Measurements from ENCODE around the gene TSPAN18.

TSPAN18 gene

DNA sequence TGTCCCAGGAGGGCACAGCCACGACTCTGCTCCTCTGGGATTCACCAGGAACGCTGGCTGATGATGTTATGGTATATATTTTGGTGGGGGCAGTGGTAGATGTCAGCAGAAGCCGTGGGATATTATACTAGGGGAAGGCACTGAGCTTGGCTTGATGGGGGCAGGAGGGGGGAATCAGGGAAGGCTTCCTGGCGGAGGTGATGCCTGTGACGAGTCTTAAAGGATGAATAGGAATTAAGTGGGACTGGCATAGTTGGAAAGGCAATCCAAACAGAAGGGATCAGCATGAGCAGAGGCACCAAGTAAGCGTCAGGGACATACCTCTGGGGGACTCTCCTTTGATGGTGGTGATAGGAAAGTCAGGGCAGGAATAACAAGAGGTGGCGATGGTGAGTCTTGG lies 176.3 kb downstream of the TSPAN18 start:
- DNase-seq = no peak

- no peak for DNase-seq
Measured at GRCh38 chr11:44903518-44903917, 176.8 kb downstream of the TSPAN18 start.

DNA sequence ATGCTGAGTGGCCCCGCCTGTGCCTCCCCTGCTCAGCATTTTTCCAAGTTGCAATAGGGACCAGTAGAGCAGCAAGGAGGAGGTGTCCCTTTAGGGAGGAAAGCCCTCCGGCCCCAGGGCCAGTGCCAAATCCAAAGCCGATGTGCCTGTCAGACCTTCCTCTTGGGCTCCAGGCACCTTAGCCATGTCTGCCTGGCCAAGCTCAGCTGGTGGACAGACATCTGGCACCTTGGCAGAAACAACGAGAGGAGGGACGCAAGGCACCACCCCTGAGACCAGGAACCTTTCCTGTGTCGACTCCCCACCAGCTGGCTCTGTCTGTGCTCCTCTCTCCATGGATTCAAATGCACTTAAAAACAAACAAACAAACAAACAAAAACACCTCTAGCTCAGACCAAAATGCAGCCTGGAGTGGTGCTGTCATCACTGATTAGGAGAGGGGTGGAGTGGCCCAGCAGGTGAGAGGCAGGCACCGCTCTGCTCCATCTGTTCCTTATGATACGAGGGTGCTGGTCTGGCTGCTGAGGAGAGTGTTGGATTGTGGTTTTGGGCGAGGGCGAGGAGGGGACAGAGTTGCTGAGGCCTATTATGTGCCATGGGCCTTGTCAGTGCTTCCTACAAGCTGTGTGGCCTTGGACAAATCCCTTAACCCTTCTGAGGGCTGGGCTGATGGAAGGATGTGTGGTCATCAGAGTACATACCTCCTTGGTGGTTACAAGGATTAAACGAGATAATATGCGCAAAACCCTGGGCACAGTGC lies 177.7 kb downstream of the TSPAN18 start:
- DNase-seq = peak; percentile 71

GRCh38 chr11:44905131-44905866 lies 178.5 kb downstream of the TSPAN18 start:
- DNase-seq = peak; percentile 87

DNA sequence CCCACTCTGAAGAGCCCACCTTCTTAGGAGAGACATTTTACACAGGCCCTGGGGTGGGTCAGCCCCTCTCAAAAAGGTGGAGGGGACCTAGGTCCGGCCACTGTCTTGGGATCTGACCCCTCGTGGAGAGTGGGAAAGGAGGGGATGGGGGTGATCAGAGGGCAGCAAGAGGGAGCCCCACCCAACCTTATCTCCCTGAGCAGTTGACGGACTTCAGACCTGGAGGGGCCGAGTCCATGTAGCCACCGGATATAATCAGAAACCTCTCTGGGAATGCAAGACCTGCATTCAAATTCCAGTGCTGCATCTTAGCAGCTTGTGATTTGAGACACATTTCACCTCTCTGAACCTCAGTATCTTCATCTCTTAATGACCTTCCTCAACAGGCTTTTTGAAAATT lies 179.9 kb downstream of the TSPAN18 start:
- DNase-seq = no peak

DNA sequence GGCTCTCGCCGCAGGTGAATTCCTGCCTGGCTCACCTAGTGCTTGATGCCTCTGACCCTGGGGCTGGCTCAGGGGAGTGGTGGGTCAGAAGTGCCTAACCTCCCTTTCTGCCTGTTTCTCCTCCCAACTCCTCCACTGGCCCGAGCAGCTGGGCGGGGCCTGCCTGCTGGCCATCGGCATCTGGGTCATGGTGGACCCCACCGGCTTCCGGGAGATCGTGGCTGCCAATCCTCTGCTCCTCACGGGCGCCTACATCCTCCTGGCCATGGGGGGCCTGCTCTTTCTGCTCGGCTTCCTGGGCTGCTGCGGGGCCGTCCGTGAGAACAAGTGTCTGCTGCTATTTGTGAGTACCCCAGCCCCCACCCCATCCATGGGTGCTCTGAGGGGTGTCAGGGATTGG lies 182.8 kb downstream of the TSPAN18 start:
- no peak for DNase-seq

GRCh38 chr11:44910591-44910990 lies 183.8 kb downstream of the TSPAN18 start:
- DNase-seq = no peak

- peak; percentile 89 for DNase-seq
Measured at GRCh38 chr11:44911029-44911814, 184.5 kb downstream of the TSPAN18 start.

DNA sequence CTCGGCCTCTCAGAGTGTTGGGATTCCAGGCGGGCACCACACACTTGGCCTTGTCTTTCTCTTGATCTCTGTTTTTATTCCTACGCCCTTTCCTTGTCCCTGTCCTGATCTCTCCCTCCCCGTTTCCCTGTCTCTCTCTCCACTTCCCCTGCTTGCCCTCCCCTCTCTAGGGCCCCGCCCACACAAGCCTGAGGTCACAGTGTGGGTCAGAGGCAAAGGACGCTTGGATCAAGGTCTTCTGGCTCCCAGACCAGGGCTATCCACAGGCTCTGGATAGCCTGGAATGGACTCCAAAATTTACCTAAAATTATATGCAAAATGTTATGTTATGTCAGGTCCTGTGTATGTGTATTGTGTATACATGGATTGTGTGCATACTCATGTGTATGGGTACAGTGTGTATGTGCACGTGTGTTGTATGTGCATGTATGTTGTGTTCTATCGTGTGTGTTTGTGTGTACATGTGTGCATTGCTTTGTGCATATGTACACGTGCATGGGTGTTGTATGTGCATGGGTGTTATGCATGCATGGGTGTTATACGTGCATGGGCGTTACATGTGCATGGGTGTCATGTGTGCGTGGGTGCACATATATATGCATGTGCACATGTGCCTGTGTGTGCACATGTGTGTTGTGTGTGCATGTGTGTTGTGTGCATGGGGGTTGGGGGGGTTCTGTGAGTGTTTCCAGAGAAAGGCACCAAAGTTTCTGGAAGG lies 185.7 kb downstream of the TSPAN18 start:
- no peak for DNase-seq

- DNase-seq = no peak
Measured at GRCh38 chr11:44913502-44913901, 186.7 kb downstream of the TSPAN18 start.

- DNase-seq = no peak
Measured at GRCh38 chr11:44914105-44914504, 187.3 kb downstream of the TSPAN18 start.

DNA sequence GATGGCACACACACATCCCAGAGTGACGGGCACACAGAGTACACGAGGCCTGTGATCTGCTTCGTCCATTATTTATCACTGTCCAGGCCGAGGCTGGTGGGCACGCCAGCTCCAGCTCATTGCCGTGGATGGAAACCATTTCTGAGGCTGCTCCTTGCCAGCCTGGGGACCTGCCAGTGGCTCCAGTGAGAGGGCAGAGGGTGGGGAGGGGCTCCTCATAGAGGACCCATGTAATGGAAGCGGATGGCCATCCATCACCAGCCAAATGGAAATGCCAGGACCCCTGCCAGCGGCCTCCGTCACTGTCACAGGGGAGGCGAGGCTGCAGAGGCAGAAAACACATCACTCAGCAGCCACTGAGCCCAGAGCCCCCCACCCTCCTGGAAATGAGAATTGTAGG lies 188.2 kb downstream of the TSPAN18 start:
- no peak for DNase-seq

DNA sequence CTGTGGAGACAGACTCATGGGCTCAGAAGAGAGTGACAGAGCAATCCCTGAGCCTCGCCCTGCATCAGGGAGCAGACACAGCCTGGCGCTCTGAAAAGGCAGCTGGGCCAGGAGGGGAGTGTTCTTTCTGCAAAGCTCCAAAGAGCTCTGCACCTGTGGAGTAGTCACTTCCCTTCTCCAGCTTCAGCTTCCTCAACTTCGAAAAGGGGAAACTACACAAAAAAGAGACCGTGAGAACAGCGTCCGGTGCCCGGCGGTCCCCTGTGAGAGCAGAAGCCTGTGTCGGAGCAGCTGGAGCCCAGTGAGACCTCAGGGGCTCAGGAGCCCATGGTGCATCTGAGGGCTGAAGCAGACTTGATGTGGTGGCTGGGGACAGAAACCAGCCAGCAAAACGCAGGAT lies 188.9 kb downstream of the TSPAN18 start:
- DNase-seq = no peak

DNA sequence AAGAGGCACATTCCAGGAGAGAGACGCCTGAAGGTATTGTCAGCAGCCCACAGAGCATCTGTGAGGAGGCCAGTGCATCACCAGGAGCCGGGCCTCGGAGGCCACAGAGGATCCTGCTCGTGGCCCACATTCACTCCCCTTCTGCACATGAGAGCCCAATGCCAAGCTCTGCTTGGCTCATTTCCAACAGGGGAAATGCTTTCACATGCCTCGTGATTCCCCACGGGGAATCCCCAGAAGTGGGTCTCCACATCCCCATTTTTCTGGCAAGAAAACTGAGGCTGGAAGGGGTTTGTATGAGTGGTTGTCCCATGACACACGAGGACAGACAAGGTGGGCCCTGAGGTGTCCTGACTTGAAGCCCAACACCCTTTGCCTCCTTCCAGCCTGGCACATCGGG lies 189.6 kb downstream of the TSPAN18 start:
- no peak for DNase-seq

DNA sequence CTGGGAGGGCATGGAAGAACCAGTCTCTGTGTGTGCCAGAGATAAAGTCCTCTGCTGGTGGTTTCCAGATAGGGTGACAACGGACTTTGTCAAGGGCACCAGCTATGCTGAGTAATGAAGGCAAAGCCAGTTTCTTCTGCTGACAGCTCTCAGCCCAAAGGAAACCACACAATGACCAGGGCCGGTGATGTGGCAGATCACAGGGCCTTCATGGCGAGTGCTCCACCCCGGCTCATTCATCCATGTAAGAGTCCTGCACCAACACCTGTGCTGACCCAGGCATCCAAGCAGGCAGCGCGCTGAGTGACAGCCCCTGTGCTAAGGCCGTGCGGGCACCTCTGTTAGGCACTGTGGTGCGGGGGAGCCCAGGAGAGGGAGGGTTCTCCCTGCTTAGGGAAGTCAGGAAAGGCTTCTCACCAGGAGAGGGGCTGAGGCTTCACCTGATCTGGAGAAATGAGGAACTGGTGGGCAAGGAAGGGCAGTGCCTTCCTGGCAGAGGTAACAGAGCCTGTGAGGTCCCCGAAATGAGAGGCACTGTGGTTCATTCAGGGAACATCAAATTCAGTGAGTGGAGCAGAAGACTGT lies 190.1 kb downstream of the TSPAN18 start:
- no peak for DNase-seq

- no peak for DNase-seq
Measured at GRCh38 chr11:44917741-44918140, 191.0 kb downstream of the TSPAN18 start.

GRCh38 chr11:44920451-44920850 lies 193.7 kb downstream of the TSPAN18 start:
- DNase-seq = no peak

DNA sequence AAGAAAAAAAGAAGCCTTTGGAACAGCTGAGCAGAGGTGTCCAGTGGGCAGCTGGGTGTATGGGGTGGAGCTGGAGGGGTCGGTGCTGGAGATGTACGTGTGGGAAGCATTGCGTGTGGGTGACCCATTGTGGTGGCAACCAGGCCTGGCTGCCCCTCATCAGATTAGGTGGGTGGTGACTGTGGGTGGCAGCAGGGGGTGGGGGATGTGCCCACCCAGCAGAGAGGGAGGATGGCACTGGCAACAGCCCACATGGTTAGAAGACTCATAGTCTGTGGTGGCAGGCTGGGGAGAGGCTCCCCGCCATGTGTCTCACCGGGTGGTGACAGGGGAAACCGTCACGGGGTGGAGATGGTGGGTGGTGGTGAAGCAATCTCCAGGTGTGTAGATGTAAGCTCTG lies 196.4 kb downstream of the TSPAN18 start:
- DNase-seq = no peak

DNA sequence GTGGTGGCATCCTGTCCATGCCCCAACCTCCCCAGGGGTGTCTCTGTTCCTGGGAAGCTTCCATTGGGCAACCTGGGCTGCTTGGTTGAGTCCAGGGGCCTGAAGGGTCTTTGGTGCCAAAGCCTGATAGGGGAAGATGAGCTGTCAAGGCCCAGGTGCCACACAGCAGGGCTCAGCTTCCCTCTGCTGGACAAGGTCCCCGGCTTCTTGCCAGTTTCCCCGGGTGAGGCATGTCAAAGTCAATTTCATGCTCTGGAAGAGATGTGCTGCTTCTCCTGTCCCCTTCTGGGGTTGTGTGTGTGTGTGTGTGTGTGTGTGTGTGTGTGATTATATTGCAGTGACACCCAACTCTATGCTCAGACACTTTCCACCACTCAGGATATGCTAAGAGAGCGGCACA lies 197.0 kb downstream of the TSPAN18 start:
- DNase-seq = no peak

- DNase-seq = peak; percentile 79
Measured at GRCh38 chr11:44926036-44926435, 199.3 kb downstream of the TSPAN18 start.

DNA sequence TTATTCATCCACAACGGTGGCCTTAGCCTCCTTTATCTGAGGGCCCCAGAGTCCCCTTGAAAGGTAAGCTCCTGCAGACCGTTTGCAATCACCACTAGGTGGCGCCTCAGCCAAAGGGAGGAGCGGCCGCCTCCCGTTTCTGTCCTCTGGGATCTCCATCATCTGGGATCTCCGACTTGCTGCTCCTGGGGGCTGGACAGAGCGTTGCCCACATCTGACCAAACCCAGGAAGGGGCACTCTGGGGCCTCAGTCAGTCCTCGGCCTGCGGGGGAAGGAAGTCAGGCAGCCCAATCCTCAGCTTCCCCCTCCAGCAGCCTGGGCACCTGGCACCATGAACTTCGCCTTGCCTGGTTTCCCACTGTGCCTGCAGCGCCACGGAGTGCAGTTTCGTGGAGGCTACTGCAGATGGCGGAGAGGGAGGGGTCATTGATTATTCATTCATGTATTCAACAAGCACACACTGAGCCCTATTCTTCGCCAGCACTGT lies 200.5 kb downstream of the TSPAN18 start:
- DNase-seq = peak; percentile 80

- DNase-seq = no peak
Measured at GRCh38 chr11:44928144-44928543, 201.4 kb downstream of the TSPAN18 start.
